Stimulated activated CD8-positive, alpha-beta memory T cell treated with anti-CD3 and anti-CD28 coated beads, Interleukin-12 subunit alpha, Interleukin-12 subunit beta, amount 100 ng/mL, for 24 hours (primary cell): ENCODE data around the gene RAD51B.
"Not testable (repeated sequence)": the region's sequence is repeated elsewhere in the genome, so short reads cannot be mapped to it uniquely, and the experiment has no call there.

Experiments used
- DNase-seq: peaks from one replicate; pipeline ENCODE4 v3.0.0-alpha.2; 2020; ENCODE audit errors: extremely low read depth

Gene RAD51B

GRCh38 chr14:68274725-68275124 lies 455.1 kb downstream of the RAD51B start:
- DNase-seq: no peak

GRCh38 chr14:68278576-68279436 lies 459.2 kb downstream of the RAD51B start:
- DNase-seq: no peak

DNA sequence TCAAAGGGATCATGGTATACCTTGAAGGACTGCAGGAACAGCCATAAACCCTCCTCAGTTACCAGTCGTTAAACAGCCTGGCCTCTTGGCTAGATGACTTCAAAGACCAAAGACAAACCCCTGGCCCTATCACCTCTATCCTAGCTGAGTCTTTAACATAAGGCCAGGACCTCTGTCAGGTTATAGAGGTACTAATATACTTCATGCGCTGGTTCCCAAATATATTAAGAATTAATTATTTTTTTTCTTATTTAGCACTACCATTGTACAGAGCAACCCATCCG lies 459.8 kb downstream of the RAD51B start:
- DNase-seq: no peak

DNA sequence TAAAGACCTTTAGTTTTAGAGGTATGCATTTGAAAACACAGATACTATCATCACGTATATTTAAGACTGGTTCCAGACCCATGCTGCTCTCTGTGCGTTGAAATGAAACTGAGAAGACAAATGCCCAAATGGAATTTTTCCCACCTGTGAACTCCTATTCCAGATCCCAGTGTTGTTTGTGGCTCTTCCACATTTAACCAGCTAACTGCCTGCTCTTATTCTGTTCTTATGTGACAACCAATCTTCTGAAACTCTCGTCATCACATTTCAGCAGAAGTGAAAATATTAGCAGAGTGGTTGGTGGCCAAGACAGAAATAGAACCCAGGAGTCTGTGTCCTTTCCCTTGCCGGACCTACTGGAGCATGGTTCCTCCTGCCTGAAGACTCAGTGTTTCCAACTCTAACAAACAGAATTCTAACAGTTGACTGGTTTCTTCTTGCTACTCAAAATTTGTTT lies 460.2 kb downstream of the RAD51B start:
- no peak for DNase-seq

GRCh38 chr14:68281497-68281896 lies 461.9 kb downstream of the RAD51B start:
- no peak for DNase-seq

DNA sequence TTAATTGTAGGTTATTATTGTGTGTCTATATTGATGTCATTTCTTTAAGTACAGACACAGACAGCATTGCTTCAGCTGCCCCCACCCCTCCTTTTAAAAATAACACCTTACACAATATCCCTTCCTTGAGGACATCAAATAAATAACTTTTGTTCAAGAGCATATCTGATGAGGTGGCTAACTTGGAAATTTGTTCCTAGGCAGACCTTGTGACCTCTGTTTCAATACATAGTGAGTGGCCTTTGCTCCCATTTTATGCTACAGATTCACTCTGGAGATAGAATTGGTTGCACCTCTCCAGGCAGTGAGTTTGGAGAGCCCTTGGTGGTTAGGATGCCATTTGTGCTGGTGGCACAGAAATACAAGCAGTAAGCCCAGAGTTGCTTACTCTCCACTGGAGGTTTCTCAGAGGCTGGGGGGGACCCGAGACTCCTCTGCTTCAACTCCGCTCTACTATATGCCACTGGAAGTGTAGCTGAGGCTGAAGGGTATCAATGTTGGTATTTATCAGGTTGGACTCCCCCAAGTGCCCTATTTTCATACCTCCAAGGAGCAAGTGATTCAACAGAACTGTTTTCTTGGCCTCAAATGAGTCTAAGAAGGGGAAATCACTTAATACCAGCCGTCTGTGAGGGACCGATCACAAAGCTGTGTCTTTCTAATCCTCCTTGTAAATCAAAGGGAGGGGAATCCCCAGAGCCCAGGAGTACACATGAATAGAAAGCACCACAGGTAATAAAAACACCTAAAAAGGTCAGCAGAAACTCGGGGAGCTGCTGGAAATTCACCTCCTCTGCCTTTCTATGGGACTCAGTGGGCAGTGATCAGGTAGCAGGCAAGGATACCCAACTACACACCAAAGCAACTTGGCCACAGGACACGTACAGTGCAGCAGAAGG lies 463.1 kb downstream of the RAD51B start:
- DNase-seq: no peak

DNA sequence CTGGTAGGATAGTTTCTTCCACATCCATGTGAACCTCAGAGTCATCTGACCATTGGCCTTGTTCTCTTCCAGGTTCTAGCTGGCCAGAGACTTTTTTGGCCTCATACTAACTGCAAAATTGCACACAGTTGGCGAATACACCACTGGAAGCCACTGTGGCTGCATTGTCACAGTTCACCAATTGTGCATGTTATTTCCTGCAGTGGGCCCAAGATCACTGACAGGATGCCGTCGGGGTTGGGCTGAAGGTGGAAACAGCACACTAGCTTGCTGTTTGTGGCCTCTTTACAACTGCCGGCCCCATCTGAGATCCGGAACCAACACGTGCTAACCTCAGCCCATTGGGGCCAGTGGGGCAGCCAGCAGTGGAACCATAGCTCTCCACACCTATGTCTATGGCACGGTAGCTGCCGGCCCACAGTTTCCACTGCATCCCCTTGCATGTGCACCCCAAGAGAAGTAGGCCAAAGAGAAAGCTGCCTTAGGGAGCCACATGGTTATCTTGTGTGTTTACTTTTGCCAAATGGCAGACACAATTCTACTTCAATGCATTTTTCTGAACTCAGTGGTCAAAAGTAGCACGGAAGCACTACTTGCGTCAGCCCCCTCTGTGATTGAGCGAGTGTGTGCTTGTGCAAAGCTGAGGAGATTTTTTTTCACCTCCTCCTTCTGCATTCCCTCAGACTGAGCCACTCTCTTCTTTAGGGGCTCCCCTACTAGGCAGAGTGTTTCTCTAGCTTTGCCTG lies 464.0 kb downstream of the RAD51B start:
- DNase-seq: no peak

DNA sequence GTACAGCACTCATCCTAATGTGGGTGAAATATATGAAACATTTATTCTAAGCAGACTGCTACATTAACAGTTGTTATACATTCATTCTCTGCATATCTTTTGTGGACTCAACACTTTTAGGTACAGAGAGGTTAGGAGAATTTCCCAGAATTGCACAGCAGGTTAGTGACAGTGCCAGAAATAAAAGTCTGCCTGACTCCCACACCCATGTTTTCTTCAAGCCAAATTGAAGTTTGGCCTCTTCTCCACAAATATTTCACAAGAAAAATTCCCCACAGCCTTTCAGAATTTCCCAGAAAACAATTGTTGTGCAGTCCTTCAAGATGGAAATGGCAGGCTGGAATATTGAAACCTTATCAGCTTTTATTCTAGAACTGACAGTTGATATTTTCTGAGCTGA lies 464.8 kb downstream of the RAD51B start:
- no peak for DNase-seq

- DNase-seq: no peak
Observed at GRCh38 chr14:68284834-68285233, 465.3 kb downstream of the RAD51B start.

- no peak for DNase-seq
Observed at GRCh38 chr14:68285421-68286179, 466.0 kb downstream of the RAD51B start.

- no peak for DNase-seq
Observed at GRCh38 chr14:68286667-68287066, 467.1 kb downstream of the RAD51B start.

DNA sequence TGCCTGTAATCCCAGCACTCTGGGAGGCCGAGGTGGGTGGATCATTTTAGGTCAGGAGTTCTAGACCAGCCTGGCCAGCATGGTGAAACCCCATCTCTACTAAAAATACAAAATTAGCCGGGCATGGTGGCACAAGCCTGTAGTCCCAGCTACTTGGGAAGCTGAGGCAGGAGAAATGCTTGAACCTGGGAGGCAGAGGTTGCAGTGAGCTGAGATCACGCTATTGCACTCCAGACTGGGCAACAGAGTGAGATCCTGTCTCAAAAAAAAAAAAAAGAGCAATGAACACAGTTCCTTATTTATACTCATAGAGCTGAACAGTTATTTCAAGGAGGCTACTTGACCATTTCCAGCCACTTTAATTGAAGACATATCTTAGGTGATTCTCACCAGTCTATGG lies 469.9 kb downstream of the RAD51B start:
- not testable (repeated sequence) for DNase-seq

- DNase-seq: no peak
Observed at GRCh38 chr14:68291820-68292219, 472.2 kb downstream of the RAD51B start.

DNA sequence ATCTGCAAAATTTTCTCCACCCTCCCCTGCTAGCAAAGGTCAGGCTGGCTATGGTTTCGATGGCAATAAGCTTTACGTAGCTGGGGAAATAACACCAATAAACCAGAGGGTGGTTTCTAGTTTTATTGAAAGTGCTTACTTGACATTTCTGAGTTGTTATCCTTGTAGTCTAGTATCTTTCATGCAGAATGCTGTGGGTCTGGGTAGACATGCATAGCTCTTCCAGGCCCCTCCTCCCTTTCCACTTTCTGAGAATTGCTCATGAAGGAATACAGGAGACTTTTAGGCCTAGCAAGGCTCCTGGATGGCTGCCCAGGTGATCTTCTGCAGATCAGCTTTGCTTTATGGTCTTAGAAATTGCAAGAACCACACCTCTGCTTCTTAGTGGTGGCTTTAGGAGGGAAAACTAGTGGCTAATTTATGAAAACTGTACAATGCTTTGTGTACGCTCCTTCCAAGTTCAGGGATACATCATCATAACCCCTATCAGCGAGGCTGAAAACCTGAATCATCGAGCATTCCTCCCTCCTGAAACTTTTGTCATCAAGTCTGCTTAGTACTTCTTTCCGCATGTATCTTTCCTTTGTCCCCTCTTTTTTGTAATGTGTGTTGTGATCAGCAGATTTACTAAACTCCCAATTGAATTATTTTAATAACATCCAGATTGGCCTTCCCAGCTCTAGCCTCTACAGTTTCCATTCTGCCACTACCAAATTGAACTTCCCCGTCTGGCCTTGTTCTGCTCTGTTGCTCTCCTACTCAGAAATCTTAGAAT lies 473.0 kb downstream of the RAD51B start:
- DNase-seq: no peak

GRCh38 chr14:68293404-68293803 lies 473.8 kb downstream of the RAD51B start:
- DNase-seq: no peak

- no peak for DNase-seq
Observed at GRCh38 chr14:68295316-68295816, 475.8 kb downstream of the RAD51B start.

DNA sequence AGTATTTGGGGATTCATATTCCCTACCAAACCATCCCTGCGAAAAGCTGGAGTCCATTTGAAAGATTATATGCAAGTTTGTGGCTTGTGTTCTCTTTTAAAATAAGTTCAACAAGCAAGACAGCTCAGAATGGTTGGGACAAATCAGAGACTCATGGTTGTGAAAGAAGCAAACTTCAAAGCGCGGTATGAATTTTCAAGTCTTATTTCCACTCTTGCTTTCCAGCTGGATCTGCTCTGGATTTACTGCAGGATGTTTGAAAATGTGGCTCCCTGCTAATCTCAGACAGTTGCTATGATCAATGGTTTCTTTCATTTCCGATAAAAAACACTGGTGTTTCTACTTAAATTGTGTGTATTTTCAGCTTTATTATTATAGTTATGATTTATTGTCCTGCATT lies 477.5 kb downstream of the RAD51B start:
- DNase-seq: no peak

- no peak for DNase-seq
Observed at GRCh38 chr14:68297876-68298468, 478.4 kb downstream of the RAD51B start.

- DNase-seq: no peak
Observed at GRCh38 chr14:68300608-68301007, 481.0 kb downstream of the RAD51B start.

DNA sequence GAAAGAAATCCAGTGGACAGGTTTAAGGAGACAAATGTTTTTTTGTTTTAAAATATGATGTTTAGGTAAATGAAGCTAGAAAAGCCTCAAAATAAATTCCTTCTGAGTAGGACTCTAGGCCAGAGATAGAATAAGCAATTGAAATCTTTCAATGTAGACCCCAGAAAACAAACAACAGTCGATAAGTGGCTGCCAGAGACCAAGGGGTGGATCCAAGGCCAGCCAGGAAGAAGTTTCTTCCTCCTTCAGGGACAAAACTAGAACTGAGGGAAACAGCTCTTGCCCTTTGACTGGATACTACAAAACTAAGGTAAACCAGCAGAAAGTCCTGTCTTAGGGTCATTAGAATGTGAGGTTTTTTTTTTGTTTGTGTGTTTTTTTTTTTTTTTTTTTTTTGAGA lies 481.6 kb downstream of the RAD51B start:
- DNase-seq: no peak
